Lung (tissue), 12 donors: ENCODE results near the gene GNPDA1. TPM values are rescaled to one million over a fixed set of nuclear protein-coding genes. Genes with fewer than 3 reads are reported as not detected.

Source experiments
- ATAC-seq: fragments of 200-7000 bp; cut with Tn5 transposase; one replicate; pipeline ENCODE4 v1.9.1; 2020; ENCODE audit warnings: moderate number of reproducible peaks; ENCODE audit not compliant: insufficient read depth, low FRiP score
- DNase-seq, 3 donors: peaks; one replicate each; pipeline ENCODE4 v3.0.0-alpha.2; 2013 to 2017
- H3K27ac ChIP-seq, 2 donors: one replicate each; pipeline ENCODE4 v1.5.1; 2013; ENCODE audit warnings: mild to moderate bottlenecking in 2 of 2, moderate library complexity in 2 of 2, control low read depth in 1 of 2, inconsistent platforms in 1 of 2, low read depth in 1 of 2, low read length in 1 of 2
- H3K27me3 ChIP-seq, 3 donors: one replicate each; pipeline ENCODE4 v1.5.1; 2013; ENCODE audit warnings: low read length in 2 of 3; ENCODE audit not compliant: control insufficient read depth in 3 of 3, insufficient read depth in 3 of 3
- H3K36me3 ChIP-seq, 4 donors: one replicate each; pipeline ENCODE4 v1.5.1; 2013; ENCODE audit warnings: low read length in 4 of 4, mild to moderate bottlenecking in 1 of 4, moderate library complexity in 1 of 4; ENCODE audit not compliant: control insufficient read depth in 4 of 4, insufficient read depth in 4 of 4
- H3K4me1 ChIP-seq, 5 donors: one replicate each; pipeline ENCODE4 v1.5.1; 2013; ENCODE audit warnings: low read length in 5 of 5, mild to moderate bottlenecking in 2 of 5, moderate library complexity in 1 of 5; ENCODE audit not compliant: control insufficient read depth in 5 of 5, insufficient read depth in 5 of 5
- H3K4me3 ChIP-seq: one replicate; pipeline ENCODE4 v1.5.1; 2013; ENCODE audit warnings: mild to moderate bottlenecking, control low read depth, moderate library complexity
- H3K9ac ChIP-seq, 2 donors: one replicate each; pipeline ENCODE4 v1.5.1; 2013; ENCODE audit warnings: low read length in 2 of 2, control low read depth in 1 of 2; ENCODE audit not compliant: insufficient read depth in 1 of 2
- H3K9me3 ChIP-seq, 4 donors: one replicate each; pipeline ENCODE4 v1.5.1; 2013; ENCODE audit warnings: low read length in 3 of 4, mild to moderate bottlenecking in 1 of 4, moderate library complexity in 1 of 4; ENCODE audit not compliant: control insufficient read depth in 4 of 4, insufficient read depth in 3 of 4
- CTCF ChIP-seq: IDR thresholded peaks from 2 replicates; pipeline ENCODE4 v1.5.1; 2012; ENCODE audit warnings: mild to moderate bottlenecking; ENCODE audit errors: control extremely low read depth, extremely low read depth
- WGBS, 2 donors: extraction: QIAGEN DNeasy Blood & Tissue Kit; methylation state at CpG; one replicate each; pipeline ENCODE4 v1.1.7; 2013; 5-methylcytosine and 5-hydroxymethylcytosine counted together
- polyA plus RNA-seq, 2 donors: library from polyadenylated mRNA; stranded (reverse); fragments of 200-250 nt; gene quantifications; one replicate each; pipeline ENCODE4 v1.2.1, GENCODE V29; 2013
- total RNA-seq, 2 donors: library from RNA; depleted of rRNA in 1 of 2; stranded (reverse); fragments of >200 nt in 1 of 2; gene quantifications; one replicate each; pipeline ENCODE4 v1.2.1, GENCODE V29; 2014 to 2021
- donor health status: control.
- donor health status: control.
- donor health status: Bipolar disorder and iron deficiency.
- donor health status: healthy.
- donor health status: DM: yes; HTN: yes; CAD: no.

Gene GNPDA1
- total and polyA plus RNA-seq, 4 donors, result 23.3 to 51.4 (median 31.3) TPM

GRCh38 chr5:141982626-141983025 is 30.2 kb downstream of the GNPDA1 start:
- no peak for TF ChIP-seq CTCF
- H3K4me3 ChIP-seq, result no peak overlapping the region
- H3K27me3 ChIP-seq, result no peaks in the 10 kb centered on the region
- DNase-seq, result no peak
- H3K36me3 ChIP-seq, result peaks cover 32 to 67% (median 47%) of the 10 kb centered on the region in 4 donors
- peaks cover 0 to 5% (median 0%) of the 10 kb centered on the region in 5 donors for H3K4me1 ChIP-seq
- no peak overlapping the region for H3K9ac ChIP-seq
- H3K9me3 ChIP-seq, result no peaks in the 10 kb centered on the region
- no peak for ATAC-seq
- H3K27ac ChIP-seq, result no peak overlapping the region
- 49 to 50% methylated on average over 2 of the region's 2 CpGs for WGBS, 2 donors

GRCh38 chr5:141978389-141978788 is 34.4 kb downstream of the GNPDA1 start:
- no peaks in the 10 kb centered on the region for H3K9me3 ChIP-seq
- no peak for ATAC-seq
- DNase-seq, result no peak
- peaks cover 23 to 48% (median 46%) of the 10 kb centered on the region in 4 donors for H3K36me3 ChIP-seq
- H3K4me1 ChIP-seq, result peaks cover 0 to 8% (median 0%) of the 10 kb centered on the region in 5 donors
- H3K27ac ChIP-seq, result no peak overlapping the region
- no peak overlapping the region for H3K9ac ChIP-seq
- no peak for TF ChIP-seq CTCF
- no peaks in the 10 kb centered on the region for H3K27me3 ChIP-seq
- H3K4me3 ChIP-seq, result no peak overlapping the region

- H3K4me1 ChIP-seq, result peaks cover 0 to 8% (median 0%) of the 10 kb centered on the region in 5 donors
- WGBS, 2 donors, result 94 to 95% methylated on average over 6 of the region's 6 CpGs
- no peak overlapping the region for H3K4me3 ChIP-seq
- peaks cover 23 to 44% (median 37%) of the 10 kb centered on the region in 4 donors for H3K36me3 ChIP-seq
- H3K9ac ChIP-seq, result no peak overlapping the region
- H3K9me3 ChIP-seq, result no peaks in the 10 kb centered on the region
- ATAC-seq (no peak), DNase-seq (no peak)
- no peak for TF ChIP-seq CTCF
- H3K27ac ChIP-seq, result no peak overlapping the region
- no peaks in the 10 kb centered on the region for H3K27me3 ChIP-seq
Measured at GRCh38 chr5:141976176-141976575, 36.7 kb downstream of the GNPDA1 start.
